ENCODE measurements around the gene CD302.
A peak's percentile ranks its signal among the peaks of the same experiment; 100 is the strongest.
"Not testable (repeated sequence)": the region's sequence is repeated elsewhere in the genome, so short reads cannot be mapped to it uniquely, and the experiment has no call there.

Gene CD302

DNA sequence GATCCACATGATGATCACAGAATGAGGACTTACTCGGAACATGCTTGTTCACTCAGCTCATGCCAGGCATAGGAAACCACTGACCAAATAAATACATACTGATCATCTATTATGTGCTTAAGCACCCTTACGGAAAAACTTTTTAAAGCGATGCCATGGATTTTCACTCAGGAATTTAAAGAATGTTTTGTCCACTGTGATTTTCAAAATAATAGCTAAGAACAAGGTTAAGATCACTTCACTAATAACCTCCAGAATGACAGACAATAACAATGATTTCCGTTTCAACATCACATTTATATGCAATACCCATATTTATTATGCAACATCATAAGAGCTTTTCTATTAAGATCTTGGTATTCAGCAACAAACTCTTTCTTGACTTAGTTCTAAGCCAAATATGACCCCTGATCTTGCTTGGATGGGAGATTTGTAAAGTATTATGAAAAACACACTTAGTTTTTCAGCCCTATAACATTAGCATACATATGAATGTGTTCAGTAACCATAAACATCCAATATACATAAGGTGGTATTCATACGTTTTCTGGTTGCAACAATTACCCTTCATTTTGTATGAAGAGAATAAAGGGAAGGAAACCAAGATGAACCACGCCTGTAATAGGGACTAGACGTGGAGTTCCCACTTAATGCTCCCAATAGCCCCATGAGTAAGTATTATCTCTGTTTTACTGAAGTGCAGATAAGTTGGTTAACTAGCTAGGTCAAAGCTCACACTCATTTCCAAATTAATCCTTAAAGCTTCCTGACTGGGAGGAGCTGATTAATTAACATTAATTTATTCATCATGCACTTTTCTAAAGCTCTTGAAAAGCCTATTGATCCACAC is 1.9 kb downstream of the CD302 start:
- DNase-seq (ENCODE audit: insufficient read length, low spot score) (no peak), FAIRE-seq (no peak)

DNA sequence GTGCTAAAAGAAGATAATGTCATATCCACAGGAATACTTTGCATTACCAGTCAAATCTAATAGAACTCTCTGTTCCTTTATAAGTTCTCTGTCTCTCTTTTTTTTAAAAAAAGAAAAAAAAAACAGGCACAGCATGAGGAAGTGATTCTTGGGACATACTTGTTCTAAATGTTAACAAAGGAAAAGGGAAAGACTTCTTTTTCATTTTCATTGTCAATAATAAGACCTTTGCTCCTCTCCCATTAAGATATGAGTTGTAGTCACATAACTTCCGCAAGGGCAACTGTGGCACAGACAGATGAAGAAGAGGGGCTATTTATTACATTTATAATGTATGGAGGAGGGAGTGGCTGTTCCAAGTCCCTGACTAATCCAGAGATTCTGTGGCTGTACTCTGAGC is 4.7 kb downstream of the CD302 start:
- FAIRE-seq, result no peak
- DNase-seq (ENCODE audit: insufficient read length, low spot score), result no peak

DNA sequence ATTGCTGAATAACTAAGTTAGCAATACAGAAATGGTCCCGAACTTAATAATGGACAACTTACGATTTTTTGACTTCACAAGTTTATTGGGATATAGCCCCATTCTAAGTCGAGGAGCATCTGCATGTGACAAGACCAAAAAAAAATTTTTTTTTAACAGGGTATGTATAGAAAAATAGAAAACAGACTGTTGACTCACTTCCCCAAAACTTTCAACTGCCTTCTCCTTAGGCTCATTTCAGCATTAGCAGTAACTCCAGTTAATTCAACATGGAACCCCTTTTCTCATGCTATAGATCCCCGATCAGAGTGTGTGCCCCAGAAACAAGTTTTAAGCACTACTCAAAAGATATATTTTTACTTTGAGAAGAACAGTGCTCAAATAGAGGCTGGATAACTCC is 5.4 kb downstream of the CD302 start:
- no peak for DNase-seq (ENCODE audit: insufficient read length, low spot score)
- FAIRE-seq, result no peak

DNA sequence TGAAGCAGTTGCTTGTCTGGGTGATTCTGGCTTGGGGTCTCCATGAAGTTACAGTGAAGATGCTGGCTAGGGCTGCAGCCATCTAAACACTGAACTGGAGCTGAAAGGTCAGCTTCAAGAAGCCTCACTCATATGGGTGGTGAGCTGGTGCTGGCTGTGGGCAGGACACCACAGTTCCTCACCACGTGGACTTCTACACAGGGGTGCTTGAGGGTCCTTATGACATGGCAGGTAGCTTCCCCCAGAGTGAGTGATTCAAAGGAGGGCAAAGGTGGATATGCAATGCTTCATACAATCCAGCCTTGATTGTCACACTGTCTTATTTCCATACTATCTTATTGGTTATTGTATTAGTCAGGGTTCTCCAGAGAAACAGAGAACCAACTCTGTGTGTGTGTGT is 6.0 kb downstream of the CD302 start:
- DNase-seq (ENCODE audit: insufficient read length, low spot score) (no peak), FAIRE-seq (no peak)

DNA sequence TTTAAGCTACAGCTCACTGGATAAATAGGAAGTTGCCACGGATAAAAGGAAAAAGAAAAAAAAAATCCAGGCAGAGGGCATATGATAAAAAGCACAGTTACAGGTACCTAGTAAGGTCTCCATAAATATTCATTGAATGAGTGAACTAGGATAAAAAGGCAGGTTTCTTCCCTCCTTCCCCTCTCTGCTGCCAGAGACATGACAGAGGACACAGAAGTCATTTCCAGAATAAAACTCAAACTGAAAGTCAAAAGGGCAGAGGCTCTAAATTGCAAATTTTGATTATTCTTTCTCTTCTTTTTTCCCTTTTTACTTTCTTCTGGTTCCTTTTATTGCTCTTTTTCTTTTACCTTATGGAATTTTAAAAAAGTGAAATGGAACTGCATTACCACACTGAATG is 7.7 kb downstream of the CD302 start:
- DNase-seq (ENCODE audit: insufficient read length, low spot score) (no peak), FAIRE-seq (peak; percentile 18)

DNA sequence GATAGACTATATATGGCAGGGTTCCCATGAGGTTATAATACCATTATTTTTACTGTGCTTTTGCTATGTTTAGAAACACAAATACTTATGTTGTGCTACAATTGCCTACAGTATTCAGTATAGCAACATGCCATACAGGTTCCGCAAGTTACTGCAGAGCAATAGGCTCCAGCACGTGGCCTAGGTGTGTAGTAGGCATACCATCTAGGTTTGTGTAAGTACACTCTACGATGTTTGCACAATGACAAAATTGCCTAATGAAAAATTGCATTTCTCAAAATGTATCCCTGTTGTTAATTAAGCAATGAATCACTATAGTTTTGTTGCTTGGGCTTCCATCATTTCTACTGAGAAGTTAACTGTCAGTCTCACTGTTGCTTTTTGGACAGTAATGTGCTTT is 9.8 kb downstream of the CD302 start:
- DNase-seq (ENCODE audit: insufficient read length, low spot score), result no peak

DNA sequence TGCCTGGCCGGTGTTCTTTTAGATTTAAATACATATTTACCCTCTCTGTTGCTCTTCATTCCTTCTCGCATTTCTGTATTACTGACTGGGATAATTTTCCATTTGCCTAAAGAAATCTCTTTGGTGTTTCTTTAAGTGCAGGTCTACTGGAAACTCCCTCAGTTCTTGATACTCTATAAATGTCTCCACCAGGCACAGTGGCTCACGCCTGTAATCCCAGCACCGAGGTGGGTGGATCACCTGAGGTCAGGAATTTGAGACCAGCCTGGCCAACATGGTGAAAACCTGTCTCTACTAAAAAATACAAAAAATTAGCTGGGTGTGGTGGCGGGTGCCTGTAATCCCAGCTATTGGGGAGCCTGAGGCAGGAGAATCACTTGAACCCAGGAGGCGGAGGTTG is 10.4 kb downstream of the CD302 start:
- DNase-seq (ENCODE audit: insufficient read length, low spot score); FAIRE-seq: not testable (repeated sequence)

More for the DNA sequence above, 9.8 kb downstream of the CD302 start:
- FAIRE-seq, result no peak

DNA sequence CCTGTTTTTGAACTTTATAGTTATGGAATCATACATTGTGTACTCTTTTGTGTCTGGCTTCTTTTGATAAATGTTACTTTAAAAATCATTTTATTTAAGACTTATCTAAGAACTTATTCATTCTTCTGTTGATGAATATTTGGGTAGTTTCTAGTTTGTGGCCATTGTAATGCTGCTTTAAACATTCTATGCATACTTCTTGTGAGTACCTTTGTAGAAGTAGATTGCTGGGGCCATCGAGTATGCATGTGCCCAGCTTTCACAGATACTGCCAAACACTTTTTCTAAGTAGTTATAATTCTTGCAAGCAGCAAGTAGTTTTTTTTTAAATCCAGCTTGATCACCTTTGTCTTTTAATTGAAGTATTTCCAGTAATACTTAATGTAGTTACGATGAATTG is 11.1 kb downstream of the CD302 start:
- FAIRE-seq (no peak), DNase-seq (ENCODE audit: insufficient read length, low spot score) (no peak)

DNA sequence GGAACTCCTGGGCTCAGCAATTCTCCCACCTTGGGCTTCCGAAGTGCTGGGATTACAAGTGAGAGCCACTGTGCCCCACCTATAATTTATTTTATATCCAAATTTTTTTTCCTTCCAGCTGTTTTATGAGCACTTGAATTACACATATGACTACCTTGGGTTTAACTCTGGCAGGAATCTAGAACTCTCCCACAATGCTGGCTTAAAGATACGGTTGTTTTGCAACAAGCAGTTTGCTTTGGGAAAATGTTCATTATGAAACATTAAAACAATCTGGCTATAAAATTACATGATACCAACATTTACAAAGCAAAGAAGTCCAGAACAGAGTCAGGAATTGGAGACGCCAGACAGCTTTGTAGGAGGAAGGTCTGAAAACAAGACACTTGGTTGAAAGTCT is 12.8 kb downstream of the CD302 start:
- DNase-seq (ENCODE audit: insufficient read length, low spot score), result no peak
- FAIRE-seq, result no peak

DNA sequence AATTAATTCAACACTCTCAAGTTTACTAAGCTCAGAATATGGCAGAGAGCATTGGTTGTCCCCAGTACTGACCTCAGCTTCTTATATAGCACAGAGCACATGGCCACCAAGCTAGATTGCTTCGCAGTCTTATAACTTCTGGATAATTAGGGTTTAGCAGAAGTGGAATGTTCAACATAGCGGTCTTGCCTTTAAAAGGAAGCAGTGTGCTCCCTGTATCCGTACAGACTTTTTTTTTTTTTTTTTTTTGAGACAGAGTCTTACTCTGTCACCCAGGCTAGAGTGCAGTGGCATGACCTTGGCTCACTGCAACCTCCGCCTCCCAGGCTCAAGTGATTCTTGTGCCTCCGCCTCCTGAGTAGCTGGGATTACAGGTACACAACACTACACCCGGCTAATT is 13.3 kb downstream of the CD302 start:
- not testable (repeated sequence) for FAIRE-seq

DNA sequence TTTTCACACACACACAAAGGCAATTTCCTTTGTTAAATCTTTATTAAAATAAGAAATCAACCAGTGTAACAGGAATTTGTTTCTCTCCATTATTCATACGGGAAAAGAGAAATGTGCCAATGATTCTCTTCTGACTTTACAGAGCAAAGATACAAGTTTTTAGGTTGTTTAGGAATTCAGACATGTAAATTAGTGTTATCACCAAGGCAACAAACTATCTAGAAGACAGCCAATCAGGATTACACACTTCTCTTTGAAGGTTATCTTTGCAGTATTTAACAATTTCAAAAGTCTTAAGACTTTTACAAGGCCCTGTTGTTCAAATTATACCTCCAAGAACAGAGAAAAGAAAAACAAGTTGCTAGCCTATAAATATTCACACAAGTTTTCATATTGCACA is 14.5 kb downstream of the CD302 start:
- DNase-seq (ENCODE audit: insufficient read length, low spot score), result no peak
- FAIRE-seq, result no peak

More for the DNA sequence above, 13.3 kb downstream of the CD302 start:
- not testable (repeated sequence) for DNase-seq (ENCODE audit: insufficient read length, low spot score)

DNA sequence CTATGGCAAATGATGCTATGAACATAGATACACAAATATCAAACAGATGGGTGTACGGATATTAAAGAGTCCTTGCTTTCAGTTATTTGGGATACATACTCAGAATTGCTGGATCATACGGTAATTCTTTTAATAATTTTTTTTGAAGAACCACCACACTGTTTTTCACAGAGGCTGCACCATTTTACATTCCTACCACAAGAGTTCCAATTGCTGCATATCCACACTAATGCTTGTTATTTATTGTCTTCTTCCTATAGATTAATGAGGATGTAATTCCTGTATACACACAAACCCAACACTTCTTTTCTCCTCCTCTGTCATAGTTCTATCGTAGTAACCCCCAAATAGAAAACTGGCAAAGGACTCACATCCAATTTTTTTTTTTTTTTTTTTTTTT is 21.7 kb downstream of the CD302 start:
- FAIRE-seq (no peak), DNase-seq (ENCODE audit: insufficient read length, low spot score) (no peak)

DNA sequence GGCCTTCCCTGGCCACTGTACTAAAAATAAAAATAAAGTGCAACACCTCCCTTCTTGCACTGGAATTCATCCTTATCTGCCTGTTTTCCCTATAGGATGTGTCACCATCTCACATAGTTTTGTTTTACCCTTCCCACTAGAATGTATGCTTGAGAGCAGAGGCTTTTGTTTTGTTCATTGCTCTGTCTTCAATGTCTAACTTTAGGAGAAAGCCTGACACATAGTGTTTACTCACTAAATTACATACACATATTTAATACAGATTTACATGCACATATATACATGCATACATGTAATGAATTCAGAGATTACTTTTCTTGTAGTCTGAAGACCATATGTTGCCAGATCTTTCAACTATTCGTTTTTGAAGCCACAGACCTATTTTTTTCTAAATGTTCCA is 23.0 kb downstream of the CD302 start:
- FAIRE-seq, result no peak
- no peak for DNase-seq (ENCODE audit: insufficient read length, low spot score)

DNA sequence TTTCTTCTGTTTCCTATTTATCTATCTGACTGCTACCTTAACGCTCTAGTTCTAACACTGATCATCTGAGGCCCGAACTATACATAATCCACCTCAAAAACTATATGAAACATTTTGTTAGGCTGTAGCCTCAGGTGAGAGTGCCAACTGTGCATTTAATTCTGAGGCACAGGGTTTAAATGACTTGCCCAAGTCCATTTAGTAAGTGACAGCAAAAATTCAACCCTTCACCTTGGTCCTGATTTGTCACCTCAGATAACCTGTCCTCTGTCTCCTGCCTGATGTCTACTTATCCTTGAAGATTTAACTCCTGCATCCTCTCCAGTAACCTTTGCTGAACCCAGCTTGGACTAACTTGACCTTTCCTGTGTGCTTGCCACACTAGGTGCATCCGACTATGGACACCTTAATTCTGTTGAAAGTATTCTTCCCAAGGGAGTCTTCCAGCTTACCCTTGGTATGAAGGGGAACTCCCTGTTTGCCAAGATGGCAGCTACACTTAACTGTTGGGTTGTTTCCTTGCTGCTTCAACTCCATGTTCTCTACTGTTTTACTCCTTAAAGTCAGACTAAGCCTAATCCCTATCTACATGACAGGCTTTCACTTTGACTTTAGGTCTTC is 23.5 kb downstream of the CD302 start:
- DNase-seq (ENCODE audit: insufficient read length, low spot score) (no peak), FAIRE-seq (no peak)

DNA sequence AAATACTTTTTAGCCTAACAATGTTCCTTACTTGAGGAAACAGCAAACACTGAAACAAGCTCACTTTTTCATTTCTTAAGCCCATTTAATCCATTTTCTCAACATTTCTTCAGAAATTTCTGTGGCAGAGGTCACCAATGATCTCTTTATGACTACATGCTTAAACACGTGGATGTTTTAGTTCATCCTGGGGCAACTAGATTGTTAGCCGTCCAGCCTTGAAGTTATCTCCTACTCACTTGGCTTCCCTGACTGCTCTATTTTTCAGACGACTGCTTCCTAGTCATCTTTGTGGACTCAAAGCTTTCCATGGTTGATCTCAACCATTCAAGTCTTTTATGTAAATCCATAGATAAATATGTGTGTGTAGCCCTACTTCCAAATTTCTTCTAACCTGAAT is 24.1 kb downstream of the CD302 start:
- DNase-seq (ENCODE audit: insufficient read length, low spot score) (no peak), FAIRE-seq (no peak)

DNA sequence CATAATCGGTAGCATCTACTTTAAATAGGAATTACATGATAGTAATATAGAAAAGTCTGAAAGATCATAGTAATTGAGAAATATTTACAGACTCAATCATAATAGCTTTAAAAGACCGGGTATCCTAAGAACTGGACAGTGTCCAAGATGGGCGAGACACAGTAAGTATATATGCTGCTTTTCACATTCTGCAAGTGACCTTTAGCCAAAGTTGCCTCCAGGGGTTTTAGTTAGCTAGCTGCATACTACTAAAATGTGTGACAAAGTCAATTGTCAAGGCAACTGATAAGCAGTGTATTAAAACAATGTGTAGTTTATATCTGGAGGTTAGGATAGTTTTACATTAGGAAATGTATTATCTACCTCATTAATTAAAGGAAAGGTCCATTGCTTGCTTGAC is 24.6 kb downstream of the CD302 start:
- FAIRE-seq, result no peak
- DNase-seq (ENCODE audit: insufficient read length, low spot score), result no peak

DNA sequence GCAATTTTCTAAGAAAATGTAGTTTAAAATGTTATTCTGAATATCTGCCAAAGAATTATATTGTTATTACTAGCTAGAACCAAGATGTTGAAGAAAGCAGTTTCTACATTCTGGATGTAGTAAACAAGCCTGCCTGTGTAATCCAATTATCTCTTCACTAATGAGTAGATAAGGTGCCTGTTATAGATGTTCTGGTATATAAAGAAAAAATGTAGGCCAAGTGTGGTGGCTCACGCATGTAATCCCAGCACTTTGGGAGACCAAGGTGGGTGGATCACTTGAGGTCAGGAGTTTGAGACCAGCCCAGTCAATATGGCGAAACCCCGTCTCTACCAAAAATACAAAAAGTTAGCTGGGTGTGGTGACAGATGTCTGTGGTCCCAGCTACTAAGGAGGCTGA is 28.9 kb downstream of the CD302 start:
- DNase-seq (ENCODE audit: insufficient read length, low spot score) (no peak), FAIRE-seq (no peak)

DNA sequence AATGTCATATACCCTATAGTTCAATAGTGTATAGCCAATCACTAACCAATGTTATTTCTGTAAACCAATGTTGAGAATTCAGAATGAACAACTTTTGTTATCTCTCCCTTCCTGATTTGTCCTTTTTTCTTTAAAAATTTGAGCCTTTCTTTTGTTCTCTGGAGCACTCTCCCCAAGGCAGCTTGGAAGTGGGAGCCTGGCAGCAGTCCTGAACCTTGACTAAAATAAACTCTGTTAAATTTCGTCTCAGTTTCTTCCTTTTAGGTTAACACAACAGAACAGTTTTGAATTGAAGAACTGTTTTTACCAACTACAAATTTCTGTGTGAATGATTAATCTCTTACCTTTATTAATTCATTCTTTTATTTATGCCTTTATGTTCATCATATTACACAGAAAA is 35.9 kb downstream of the CD302 start:
- FAIRE-seq (no peak), DNase-seq (ENCODE audit: insufficient read length, low spot score) (no peak)

DNA sequence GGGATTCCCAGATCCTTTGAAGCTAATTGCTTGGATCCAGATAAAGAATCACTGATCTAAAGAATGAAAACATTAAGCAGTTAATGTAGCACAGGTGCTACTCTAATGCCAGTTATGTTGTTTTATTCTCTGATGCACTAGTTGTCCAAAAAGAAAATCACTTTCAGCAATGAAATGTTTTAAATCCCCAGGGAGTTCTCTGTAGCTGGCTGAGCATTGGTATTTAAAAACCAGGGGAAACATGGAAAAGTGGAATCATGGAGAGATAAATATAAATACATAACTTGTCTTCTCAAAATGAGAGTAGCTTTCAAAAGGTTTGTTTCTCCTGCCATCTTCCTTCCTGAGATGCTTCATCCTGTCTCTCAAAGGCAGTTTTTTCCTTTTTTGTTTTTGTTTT is 37.7 kb downstream of the CD302 start:
- FAIRE-seq (peak; percentile 21), DNase-seq (ENCODE audit: insufficient read length, low spot score) (no peak)

DNA sequence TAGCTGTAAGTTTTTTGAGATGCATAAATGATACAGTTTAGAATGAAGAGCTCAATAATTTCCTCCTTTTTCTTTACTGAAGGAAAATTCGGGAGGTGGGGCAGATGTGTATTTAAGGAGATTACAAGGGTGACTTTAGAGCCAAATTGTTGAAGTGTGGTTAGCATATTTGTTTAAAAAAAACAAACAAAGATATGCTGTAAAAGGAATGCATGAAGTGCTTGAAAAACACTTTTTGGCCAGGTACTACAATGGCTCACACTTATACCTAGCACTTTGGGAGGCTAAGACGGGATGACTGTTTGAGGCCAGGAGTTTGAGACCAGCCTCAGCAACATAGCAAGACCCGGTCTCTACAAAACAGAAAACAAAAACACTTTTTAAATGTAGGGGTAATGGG is 38.4 kb downstream of the CD302 start:
- FAIRE-seq, result no peak
- no peak for DNase-seq (ENCODE audit: insufficient read length, low spot score)

DNA sequence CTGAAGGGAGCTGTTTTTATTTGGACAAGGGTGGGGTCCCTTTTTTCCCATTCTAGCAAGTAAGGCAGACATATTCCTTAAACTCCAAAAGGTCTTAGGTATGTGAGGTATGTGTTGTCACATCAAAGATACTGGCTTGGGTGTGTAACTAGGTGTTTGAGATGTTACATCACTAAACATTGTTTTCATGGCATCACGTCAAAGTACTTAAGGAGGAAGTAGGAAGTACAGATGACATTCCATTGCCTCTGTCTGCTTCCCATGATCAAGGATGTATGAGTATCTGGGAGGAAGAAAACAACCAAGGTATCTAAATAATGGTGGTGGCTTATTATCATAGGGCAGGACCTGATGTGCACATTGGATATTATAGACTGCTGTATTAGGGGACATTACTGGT is 39.3 kb downstream of the CD302 start:
- DNase-seq (ENCODE audit: insufficient read length, low spot score) (no peak), FAIRE-seq (peak; percentile 33)

DNA sequence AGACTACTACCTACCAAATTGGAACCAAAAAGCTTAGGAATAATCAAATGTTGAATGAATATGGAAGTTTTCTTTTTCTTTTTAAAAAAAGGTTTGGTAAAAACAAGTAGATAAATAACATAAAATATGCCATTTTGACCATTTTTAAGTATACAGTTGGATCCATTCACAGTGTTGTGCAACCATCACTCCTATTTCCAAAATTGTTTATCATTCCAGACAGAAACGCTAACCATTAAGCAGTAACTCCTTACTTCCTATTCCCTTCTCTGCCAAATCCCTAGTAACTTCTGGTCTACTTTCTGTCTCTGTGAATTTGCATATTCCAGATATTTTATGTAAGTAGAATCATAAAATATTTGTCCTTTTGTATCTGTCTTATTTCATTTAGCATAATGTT is 39.8 kb downstream of the CD302 start:
- FAIRE-seq (no peak), DNase-seq (ENCODE audit: insufficient read length, low spot score) (no peak)
